SK-N-SH (cell line): ENCODE results near the gene CAPN9. TPM values are rescaled to one million over a fixed set of nuclear protein-coding genes. Genes with fewer than 3 reads are reported as not detected.

Source experiments
- CTCF ChIA-PET: fragments of 300-600, 350-600 bp; formaldehyde crosslinking; extraction: SDS; loops from one replicate; lab custom pipeline; 2021; lab: Yijun Ruan, JAX
- POLR2A ChIA-PET: fragments of 350-600 bp; sonication (Branson Sonifier 250); formaldehyde crosslinking; extraction: SDS; loops from one replicate; lab custom pipeline; 2020; ENCODE audit warnings: antibody characterized with exemption, inconsistent platforms; lab: Yijun Ruan, JAX
- DNase-seq: peaks from one replicate; pipeline ENCODE4 v3.0.0; 2012
- H2AFZ ChIP-seq: fragments of 200-600 bp; sonication (generic); 2 replicates; pipeline ENCODE4 v1.8.1; 2016; ENCODE audit warnings: antibody characterized with exemption, mild to moderate bottlenecking, low read depth
- H3F3A ChIP-seq: fragments of 200-600 bp; sonication (generic); replicated peaks from 2 replicates; pipeline ENCODE3; 2016; ENCODE audit warnings: antibody characterized with exemption, mild to moderate bottlenecking; ENCODE audit not compliant: insufficient read depth
- H3K27ac ChIP-seq, 2 experiments: fragments of 200-500 bp in 1 of 2; fragments of 200-600 bp in 1 of 2; sonication (Bioruptor generic) in 1 of 2; sonication (generic), shearing (Covaris generic) in 1 of 2; 2 replicates each; pipeline versions ENCODE4 v1.5.1 to v1.6.1; 2014 to 2016; ENCODE audit warnings: low read depth in 2 of 2, inconsistent platforms in 1 of 2, low read length in 1 of 2, mild to moderate bottlenecking in 1 of 2, mixed read lengths in 1 of 2
- H3K27me3 ChIP-seq: fragments of 200-600 bp; sonication (generic), shearing (Covaris generic); 2 replicates; pipeline ENCODE4 v1.6.1; 2016; ENCODE audit warnings: mixed run types; ENCODE audit not compliant: insufficient read depth
- H3K36me3 ChIP-seq, 2 experiments: fragments of 200-500 bp in 1 of 2; fragments of 200-600 bp in 1 of 2; sonication (Bioruptor generic) in 1 of 2; sonication (generic) in 1 of 2; replicated peaks in 1 of 2; 2 replicates each; pipeline versions ENCODE3 to v1.5.1; 2014 to 2016; ENCODE audit warnings: low read length in 1 of 2, mild to moderate bottlenecking in 1 of 2; ENCODE audit not compliant: insufficient read depth in 2 of 2, control insufficient read depth in 1 of 2
- H3K4me1 ChIP-seq, 2 experiments: fragments of 200-500 bp in 1 of 2; fragments of 200-600 bp in 1 of 2; sonication (Bioruptor generic) in 1 of 2; sonication (generic), shearing (Covaris generic) in 1 of 2; 2 replicates each; pipeline versions ENCODE4 v1.5.1 to v1.6.1; 2014 to 2016; ENCODE audit warnings: low read depth in 1 of 2, low read length in 1 of 2, mixed run types in 1 of 2; ENCODE audit not compliant: insufficient read depth in 2 of 2, control insufficient read depth in 1 of 2
- H3K4me2 ChIP-seq: fragments of 200-600 bp; sonication (generic), shearing (Covaris generic); 2 replicates; pipeline ENCODE4 v1.6.1; 2017; ENCODE audit warnings: mixed run types
- H3K4me3 ChIP-seq, 2 experiments: fragments of 200-500 bp in 1 of 2; fragments of 200-600 bp in 1 of 2; sonication (Bioruptor generic) in 1 of 2; sonication (generic), shearing (Covaris generic) in 1 of 2; 2 replicates each; pipeline versions ENCODE4 v1.5.1 to v1.8.1; 2014 to 2016; ENCODE audit warnings: low read depth in 2 of 2, inconsistent platforms in 1 of 2, low read length in 1 of 2, mild to moderate bottlenecking in 1 of 2, mixed read lengths in 1 of 2, moderate library complexity in 1 of 2
- H3K79me2 ChIP-seq: fragments of 200-600 bp; sonication (generic); 2 replicates; pipeline ENCODE4 v1.8.1; 2017; ENCODE audit warnings: mild to moderate bottlenecking; ENCODE audit not compliant: insufficient read depth
- H3K9ac ChIP-seq: fragments of 200-600 bp; sonication (generic); 2 replicates; pipeline ENCODE4 v1.6.1; 2017; ENCODE audit warnings: mixed run types
- H3K9me2 ChIP-seq: fragments of 200-600 bp; sonication (generic); 2 replicates; pipeline ENCODE4 v1.6.1; 2017; ENCODE audit warnings: mixed run types
- H3K9me3 ChIP-seq: fragments of 200-600 bp; sonication (generic); 2 replicates; pipeline ENCODE4 v1.6.1; 2017; ENCODE audit warnings: mixed run types, mild to moderate bottlenecking, moderate library complexity
- H4K20me1 ChIP-seq: fragments of 200-600 bp; sonication (generic); 2 replicates; pipeline ENCODE4 v1.6.1; 2017; ENCODE audit warnings: mild to moderate bottlenecking, mixed run types; ENCODE audit not compliant: insufficient read depth
- ELF1 ChIP-seq: IDR thresholded peaks from 2 replicates; pipeline ENCODE4 v1.4.0; 2012
- EZH2phosphoT487 ChIP-seq: fragments of 200-600 bp; sonication (generic); IDR thresholded peaks from 2 replicates; pipeline ENCODE4 v1.6.1; 2017; ENCODE audit warnings: low read depth, mixed run types, mild to moderate bottlenecking, antibody characterized with exemption, moderate library complexity, borderline replicate concordance
- FOSL2 ChIP-seq: IDR thresholded peaks from 2 replicates; pipeline ENCODE4 v1.4.0; 2012; ENCODE audit warnings: low read depth, mild to moderate bottlenecking, moderate library complexity, borderline replicate concordance
- FOXJ3 ChIP-seq: sonication (generic); formaldehyde crosslinking; IDR thresholded peaks from 2 replicates; pipeline ENCODE4 v1.5.1; 2020; ENCODE audit warnings: mild to moderate bottlenecking, missing genetic modification reagents
- GABPA ChIP-seq: IDR thresholded peaks from 2 replicates; pipeline ENCODE4 v1.4.0; 2012; ENCODE audit warnings: low read depth, mild to moderate bottlenecking
- GATA2 ChIP-seq: sonication (generic); formaldehyde crosslinking; IDR thresholded peaks from 2 replicates; pipeline ENCODE4 v1.5.0; 2020; ENCODE audit warnings: mild to moderate bottlenecking, missing genetic modification reagents
- JUND ChIP-seq: IDR thresholded peaks from 2 replicates; pipeline ENCODE4 v1.4.0; 2012
- MXI1 ChIP-seq: IDR thresholded peaks from 2 replicates; pipeline ENCODE4 v1.6.1; 2012; ENCODE audit warnings: mild to moderate bottlenecking, low read depth, low read length, improper control_type of control experiment
- POLR2AphosphoS5 ChIP-seq: IDR thresholded peaks from 2 replicates; pipeline ENCODE4 v1.6.1; 2012; ENCODE audit warnings: low read depth, low read length
- RAD21 ChIP-seq: IDR thresholded peaks from 2 replicates; pipeline ENCODE4 v1.6.1; 2012; ENCODE audit warnings: mild to moderate bottlenecking, low read length
- RCOR1 ChIP-seq: fragments of 150-350 bp; IDR thresholded peaks from 2 replicates; pipeline ENCODE4 v1.6.1; 2017; ENCODE audit warnings: antibody characterized with exemption, low read length
- RFX5 ChIP-seq: IDR thresholded peaks from 2 replicates; pipeline ENCODE4 v1.6.1; 2012; ENCODE audit warnings: mild to moderate bottlenecking, improper control_type of control experiment, low read length
- SMC3 ChIP-seq: IDR thresholded peaks from 2 replicates; pipeline ENCODE4 v1.6.1; 2012; ENCODE audit warnings: low read depth, low read length, improper control_type of control experiment
- TAF1 ChIP-seq: IDR thresholded peaks from 2 replicates; pipeline ENCODE4 v1.6.1; 2012; ENCODE audit warnings: low read depth, mild to moderate bottlenecking, low read length, moderate library complexity, borderline replicate concordance
- TCF12 ChIP-seq: IDR thresholded peaks from 2 replicates; pipeline ENCODE4 v1.4.0; 2012
- TEAD4 ChIP-seq: IDR thresholded peaks from 2 replicates; pipeline ENCODE4 v1.4.0; 2012; ENCODE audit warnings: mild to moderate bottlenecking, borderline replicate concordance; ENCODE audit not compliant: insufficient read depth
- USF1 ChIP-seq: IDR thresholded peaks from 2 replicates; pipeline ENCODE4 v1.4.0; 2012; ENCODE audit warnings: low read depth, borderline replicate concordance
- WGBS: methylation state at CpG from one replicate; pipeline ENCODE4 v1.1.6; 2017; ENCODE audit warnings: low lambda C conversion rate; 5-methylcytosine and 5-hydroxymethylcytosine counted together
- polyA plus RNA-seq, 3 experiments: library from polyadenylated mRNA; depleted of rRNA; stranded (reverse); fragments of >200 nt; gene quantifications; 2 replicates each; pipeline ENCODE4 v1.2.3, GENCODE V29; 2012
- TF ChIP-seq, protein P1 (sequence below): fragments of 150-350 bp; IDR thresholded peaks from 2 replicates; pipeline ENCODE4 v1.6.1; 2016; ENCODE audit warnings: mild to moderate bottlenecking, low read depth, low read length
- TF ChIP-seq, protein P2 (sequence below): IDR thresholded peaks from 2 replicates; pipeline ENCODE4 v1.4.0; 2012; ENCODE audit warnings: low read depth
- TF ChIP-seq, protein P3 (sequence below): fragments of 150-350 bp; IDR thresholded peaks from 2 replicates; pipeline ENCODE4 v1.6.1; 2017; ENCODE audit warnings: antibody characterized with exemption, low read length, low read depth, borderline replicate concordance
- TF ChIP-seq, protein P4 (sequence below): IDR thresholded peaks from 2 replicates; pipeline ENCODE4 v1.6.1; 2012; ENCODE audit warnings: mild to moderate bottlenecking, low read depth, low read length, moderate library complexity

Gene CAPN9
- polyA plus RNA-seq, 1 of the 3 experiments (the other 2 are of a cell fraction) = not detected

DNA sequence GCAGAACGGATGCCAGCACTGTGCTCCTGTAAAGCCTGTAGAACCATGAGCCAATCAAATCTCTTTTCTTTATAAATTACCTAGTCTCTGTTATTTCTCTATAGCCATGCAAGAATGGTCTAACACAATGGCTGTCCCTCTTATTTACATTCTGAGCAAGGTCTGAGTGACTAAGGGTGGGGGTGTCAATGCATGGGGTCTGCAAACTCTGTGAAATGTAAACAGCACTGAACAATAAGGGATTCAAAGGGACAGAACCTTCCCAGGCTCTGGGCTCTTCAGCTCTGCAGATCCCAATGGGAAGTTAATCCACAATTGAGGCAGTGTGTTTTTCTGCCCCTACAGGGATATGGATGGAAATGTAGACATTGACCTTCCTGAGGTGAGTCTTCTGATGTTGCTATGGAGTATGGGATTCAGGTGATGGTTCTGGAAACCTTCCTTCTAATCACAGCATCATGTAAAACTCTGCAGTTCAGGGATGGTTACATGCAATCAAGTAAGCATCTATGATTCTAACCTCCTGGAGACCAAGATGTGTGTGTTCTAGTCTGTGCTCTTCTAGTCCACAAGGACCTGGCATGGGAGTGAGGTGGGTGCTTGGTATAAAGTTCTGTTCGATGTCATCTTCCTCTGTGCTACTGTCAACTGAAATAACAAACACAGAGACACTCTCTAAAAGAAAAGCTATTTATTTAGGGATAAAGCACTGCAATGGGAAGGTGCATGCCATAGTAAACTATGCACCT is 38.6 kb downstream of the CAPN9 start:
- no peaks in the 10 kb centered on the region for H3K4me1 ChIP-seq
- TF ChIP-seq, protein P1, sequence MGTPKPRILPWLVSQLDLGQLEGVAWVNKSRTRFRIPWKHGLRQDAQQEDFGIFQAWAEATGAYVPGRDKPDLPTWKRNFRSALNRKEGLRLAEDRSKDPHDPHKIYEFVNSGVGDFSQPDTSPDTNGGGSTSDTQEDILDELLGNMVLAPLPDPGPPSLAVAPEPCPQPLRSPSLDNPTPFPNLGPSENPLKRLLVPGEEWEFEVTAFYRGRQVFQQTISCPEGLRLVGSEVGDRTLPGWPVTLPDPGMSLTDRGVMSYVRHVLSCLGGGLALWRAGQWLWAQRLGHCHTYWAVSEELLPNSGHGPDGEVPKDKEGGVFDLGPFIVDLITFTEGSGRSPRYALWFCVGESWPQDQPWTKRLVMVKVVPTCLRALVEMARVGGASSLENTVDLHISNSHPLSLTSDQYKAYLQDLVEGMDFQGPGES = no peak
- TF ChIP-seq GATA2 (CRISPR knock-in tag) (no peak), RCOR1 (no peak), RFX5 (no peak), ELF1 (no peak), EZH2phosphoT487 (no peak), MXI1 (no peak), POLR2AphosphoS5 (no peak), FOXJ3 (CRISPR knock-in tag) (no peak), USF1 (no peak), TCF12 (no peak)
- TF ChIP-seq, protein P2, sequence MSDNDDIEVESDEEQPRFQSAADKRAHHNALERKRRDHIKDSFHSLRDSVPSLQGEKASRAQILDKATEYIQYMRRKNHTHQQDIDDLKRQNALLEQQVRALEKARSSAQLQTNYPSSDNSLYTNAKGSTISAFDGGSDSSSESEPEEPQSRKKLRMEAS = no peak
- TF ChIP-seq, protein P3, sequence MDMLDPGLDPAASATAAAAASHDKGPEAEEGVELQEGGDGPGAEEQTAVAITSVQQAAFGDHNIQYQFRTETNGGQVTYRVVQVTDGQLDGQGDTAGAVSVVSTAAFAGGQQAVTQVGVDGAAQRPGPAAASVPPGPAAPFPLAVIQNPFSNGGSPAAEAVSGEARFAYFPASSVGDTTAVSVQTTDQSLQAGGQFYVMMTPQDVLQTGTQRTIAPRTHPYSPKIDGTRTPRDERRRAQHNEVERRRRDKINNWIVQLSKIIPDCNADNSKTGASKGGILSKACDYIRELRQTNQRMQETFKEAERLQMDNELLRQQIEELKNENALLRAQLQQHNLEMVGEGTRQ = no peak
- H3F3A ChIP-seq = no peaks in the 10 kb centered on the region
- H3K9me3 ChIP-seq = no peaks in the 10 kb centered on the region
- no peak overlapping the region for H3K9ac ChIP-seq
- 29% methylated on average over 2 of the region's 2 CpGs for WGBS
- ChIA-PET POLR2A (no interaction called here), CTCF (interaction anchor here (1.0 to 1.9 kb wide), 2 partner anchors 11 to 13 kb away, joined by 3 to 8 read pairs; no protein-coding TSS in a partner anchor)
- H3K4me3 ChIP-seq = no peak overlapping the region
- H3K36me3 ChIP-seq = no peaks in the 10 kb centered on the region
- H3K79me2 ChIP-seq = no peaks in the 10 kb centered on the region
- H4K20me1 ChIP-seq = no peaks in the 10 kb centered on the region
- no peaks in the 10 kb centered on the region for H3K9me2 ChIP-seq
- H3K27ac ChIP-seq = no peak overlapping the region
- H3K27me3 ChIP-seq = no peaks in the 10 kb centered on the region
- no peak overlapping the region for H2AFZ ChIP-seq
- no peak for DNase-seq
- no peak overlapping the region for H3K4me2 ChIP-seq

GRCh38 chr1:230786385-230786753 is 39.2 kb downstream of the CAPN9 start:
- Histone ChIP-seq H3F3A (no peaks in the 10 kb centered on the region), H3K4me1 (no peaks in the 10 kb centered on the region), H3K9me2 (no peaks in the 10 kb centered on the region), H3K27me3 (no peaks in the 10 kb centered on the region), H3K9me3 (no peaks in the 10 kb centered on the region), H3K36me3 (no peaks in the 10 kb centered on the region), H3K27ac (no peak overlapping the region), H3K4me2 (no peak overlapping the region), H2AFZ (no peak overlapping the region), H3K4me3 (no peak overlapping the region), H4K20me1 (no peaks in the 10 kb centered on the region), H3K79me2 (no peaks in the 10 kb centered on the region), H3K9ac (no peak overlapping the region)
- ChIA-PET POLR2A (no interaction called here), CTCF (interaction anchor here (1.0 kb wide), 1 partner anchor 12 kb away, joined by 3 read pairs; no protein-coding TSS in a partner anchor)
- WGBS = 37% methylated on average over 3 of the region's 3 CpGs
- DNase-seq = no peak
- TF ChIP-seq GABPA (no peak), JUND (no peak), SMC3 (no peak), TAF1 (no peak), FOSL2 (no peak), TEAD4 (no peak), RAD21 (no peak)
- TF ChIP-seq, protein P4, sequence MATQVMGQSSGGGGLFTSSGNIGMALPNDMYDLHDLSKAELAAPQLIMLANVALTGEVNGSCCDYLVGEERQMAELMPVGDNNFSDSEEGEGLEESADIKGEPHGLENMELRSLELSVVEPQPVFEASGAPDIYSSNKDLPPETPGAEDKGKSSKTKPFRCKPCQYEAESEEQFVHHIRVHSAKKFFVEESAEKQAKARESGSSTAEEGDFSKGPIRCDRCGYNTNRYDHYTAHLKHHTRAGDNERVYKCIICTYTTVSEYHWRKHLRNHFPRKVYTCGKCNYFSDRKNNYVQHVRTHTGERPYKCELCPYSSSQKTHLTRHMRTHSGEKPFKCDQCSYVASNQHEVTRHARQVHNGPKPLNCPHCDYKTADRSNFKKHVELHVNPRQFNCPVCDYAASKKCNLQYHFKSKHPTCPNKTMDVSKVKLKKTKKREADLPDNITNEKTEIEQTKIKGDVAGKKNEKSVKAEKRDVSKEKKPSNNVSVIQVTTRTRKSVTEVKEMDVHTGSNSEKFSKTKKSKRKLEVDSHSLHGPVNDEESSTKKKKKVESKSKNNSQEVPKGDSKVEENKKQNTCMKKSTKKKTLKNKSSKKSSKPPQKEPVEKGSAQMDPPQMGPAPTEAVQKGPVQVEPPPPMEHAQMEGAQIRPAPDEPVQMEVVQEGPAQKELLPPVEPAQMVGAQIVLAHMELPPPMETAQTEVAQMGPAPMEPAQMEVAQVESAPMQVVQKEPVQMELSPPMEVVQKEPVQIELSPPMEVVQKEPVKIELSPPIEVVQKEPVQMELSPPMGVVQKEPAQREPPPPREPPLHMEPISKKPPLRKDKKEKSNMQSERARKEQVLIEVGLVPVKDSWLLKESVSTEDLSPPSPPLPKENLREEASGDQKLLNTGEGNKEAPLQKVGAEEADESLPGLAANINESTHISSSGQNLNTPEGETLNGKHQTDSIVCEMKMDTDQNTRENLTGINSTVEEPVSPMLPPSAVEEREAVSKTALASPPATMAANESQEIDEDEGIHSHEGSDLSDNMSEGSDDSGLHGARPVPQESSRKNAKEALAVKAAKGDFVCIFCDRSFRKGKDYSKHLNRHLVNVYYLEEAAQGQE = no peak
